HG02981 (cell line): ENCODE results near the gene SRSF4.
"Not testable (repeated sequence)": the region's sequence is repeated elsewhere in the genome, so short reads cannot be mapped to it uniquely, and the experiment has no call there.

Source experiments
- ATAC-seq: cut with Tn5 transposase; IDR thresholded peaks from one replicate; pipeline ENCODE4 v1.9.1; 2021; ENCODE audit warnings: mild to moderate bottlenecking, moderate library complexity; ENCODE audit not compliant: unreplicated experiment

The SRSF4 gene

GRCh38 chr1:29166291-29166878 is 15.3 kb downstream of the SRSF4 start:
- no peak for ATAC-seq

- ATAC-seq = no peak
Measured at GRCh38 chr1:29164588-29164987, 17.1 kb downstream of the SRSF4 start.

GRCh38 chr1:29162476-29163138 is 19.1 kb downstream of the SRSF4 start:
- no peak for ATAC-seq

- no peak for ATAC-seq
Measured at GRCh38 chr1:29162025-29162424, 19.7 kb downstream of the SRSF4 start.

GRCh38 chr1:29159773-29160172 is 21.9 kb downstream of the SRSF4 start:
- ATAC-seq = no peak

- no peak for ATAC-seq
Measured at GRCh38 chr1:29157269-29157601, 24.5 kb downstream of the SRSF4 start.

- ATAC-seq = no peak
Measured at GRCh38 chr1:29156543-29157268, 25.0 kb downstream of the SRSF4 start.

- ATAC-seq = no peak
Measured at GRCh38 chr1:29152046-29152805, 29.5 kb downstream of the SRSF4 start.

GRCh38 chr1:29150346-29150745 is 31.4 kb downstream of the SRSF4 start:
- not testable (repeated sequence) for ATAC-seq

- ATAC-seq = no peak
Measured at GRCh38 chr1:29148656-29149491, 32.8 kb downstream of the SRSF4 start.

GRCh38 chr1:29145739-29146437 is 35.8 kb downstream of the SRSF4 start:
- no peak for ATAC-seq

GRCh38 chr1:29144178-29144577 is 37.5 kb downstream of the SRSF4 start:
- no peak for ATAC-seq

- no peak for ATAC-seq
Measured at GRCh38 chr1:29142714-29143113, 39.0 kb downstream of the SRSF4 start.

- ATAC-seq = no peak
Measured at GRCh38 chr1:29136391-29136915, 45.2 kb downstream of the SRSF4 start.

- no peak for ATAC-seq
Measured at GRCh38 chr1:29134695-29135028, 47.0 kb downstream of the SRSF4 start.

- ATAC-seq = no peak
Measured at GRCh38 chr1:29133861-29134694, 47.6 kb downstream of the SRSF4 start.

GRCh38 chr1:29131056-29131455 is 50.6 kb downstream of the SRSF4 start:
- ATAC-seq = not testable (repeated sequence)

- no peak for ATAC-seq
Measured at GRCh38 chr1:29129916-29130315, 51.8 kb downstream of the SRSF4 start.

GRCh38 chr1:29128739-29129138 is 53.0 kb downstream of the SRSF4 start:
- no peak for ATAC-seq
